Ascending aorta (tissue), 2 donors: ENCODE data around the gene AP2A1. TPM values are rescaled to one million over a fixed set of nuclear protein-coding genes. Genes with fewer than 3 reads are reported as not detected.

Experiments used
- DNase-seq, 2 donors: peaks; one replicate each; pipeline ENCODE4 v3.0.0-alpha.2; 2019; ENCODE audit warnings: low spot score in 2 of 2
- H3K27ac ChIP-seq, 2 donors: fragments of 200-600 bp; sonication (generic); one replicate each; pipeline ENCODE4 v1.5.1; 2016 to 2017; ENCODE audit warnings: mild to moderate bottlenecking in 1 of 2
- H3K27me3 ChIP-seq: fragments of 200-600 bp; sonication (generic); one replicate; pipeline ENCODE4 v1.5.1; 2017
- H3K36me3 ChIP-seq, 2 donors: fragments of 200-600 bp; sonication (generic); one replicate each; pipeline ENCODE4 v1.5.1; 2016
- H3K4me1 ChIP-seq, 2 donors: fragments of 200-600 bp; sonication (generic); one replicate each; pipeline ENCODE4 v1.5.1; 2016 to 2017; ENCODE audit warnings: mild to moderate bottlenecking in 1 of 2
- H3K4me3 ChIP-seq, 2 donors: fragments of 200-600 bp; sonication (generic); one replicate each; pipeline ENCODE4 v1.5.1; 2016 to 2017; ENCODE audit warnings: mild to moderate bottlenecking in 1 of 2
- H3K9me3 ChIP-seq, 2 donors: fragments of 200-600 bp; sonication (generic); one replicate each; pipeline ENCODE4 v1.5.1; 2016
- CTCF ChIP-seq, 3 experiments: fragments of 200-600 bp in 2 of 3; fragments of 450-650 bp in 1 of 3; sonication (generic) in 2 of 3; IDR thresholded peaks; one replicate each; pipeline ENCODE4 v1.5.1; 2016 to 2019; ENCODE audit warnings: antibody characterized with exemption in 3 of 3, mild to moderate bottlenecking in 1 of 3, moderate library complexity in 1 of 3
- intact Hi-C: fragments of 100-400 bp; cut with DNase I; formaldehyde crosslinking; loops from one replicate; pipeline ENCODE4 v1.15.1; 2023
- total RNA-seq: library from RNA; depleted of rRNA; stranded (reverse); fragments of >200 nt; gene quantifications from one replicate; pipeline ENCODE4 v1.1.0, GENCODE V29; 2016

The AP2A1 gene
- total RNA-seq, 1 donor from 2014 or later, result 249 TPM

GRCh38 chr19:49805822-49806619, 39.2 kb downstream of the AP2A1 start:
- Histone ChIP-seq H3K27me3 (no peaks in the 10 kb centered on the region), H3K36me3 (peaks cover 39 to 45% of the 10 kb centered on the region in 2 donors), H3K4me3 (no peak overlapping the region), H3K4me1 (peaks cover 6 to 17% of the 10 kb centered on the region in 2 donors), H3K9me3 (no peaks in the 10 kb centered on the region), H3K27ac (no peak overlapping the region)
- intact Hi-C loops, result no loop called here
- no peak for TF ChIP-seq CTCF (IDR thresholded peaks at IDR 0.05)
- no peak for DNase-seq

DNA sequence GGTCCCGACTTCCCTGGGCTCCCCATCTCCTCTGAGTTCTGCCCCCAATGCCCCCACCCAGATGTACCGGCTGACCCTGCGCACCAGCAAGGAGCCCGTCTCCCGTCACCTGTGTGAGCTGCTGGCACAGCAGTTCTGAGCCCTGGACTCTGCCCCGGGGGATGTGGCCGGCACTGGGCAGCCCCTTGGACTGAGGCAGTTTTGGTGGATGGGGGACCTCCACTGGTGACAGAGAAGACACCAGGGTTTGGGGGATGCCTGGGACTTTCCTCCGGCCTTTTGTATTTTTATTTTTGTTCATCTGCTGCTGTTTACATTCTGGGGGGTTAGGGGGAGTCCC, 39.8 kb downstream of the AP2A1 start:
- no peaks in the 10 kb centered on the region for H3K27me3 ChIP-seq
- TF ChIP-seq CTCF (IDR thresholded peaks at IDR 0.05), result no peak
- peaks cover 34 to 40% of the 10 kb centered on the region in 2 donors for H3K36me3 ChIP-seq
- no peaks in the 10 kb centered on the region for H3K9me3 ChIP-seq
- H3K4me3 ChIP-seq, result no peak overlapping the region
- H3K4me1 ChIP-seq, result peaks cover 6 to 17% of the 10 kb centered on the region in 2 donors
- DNase-seq, result no peak
- intact Hi-C loops, result no loop called here
- H3K27ac ChIP-seq, result no peak overlapping the region

DNA sequence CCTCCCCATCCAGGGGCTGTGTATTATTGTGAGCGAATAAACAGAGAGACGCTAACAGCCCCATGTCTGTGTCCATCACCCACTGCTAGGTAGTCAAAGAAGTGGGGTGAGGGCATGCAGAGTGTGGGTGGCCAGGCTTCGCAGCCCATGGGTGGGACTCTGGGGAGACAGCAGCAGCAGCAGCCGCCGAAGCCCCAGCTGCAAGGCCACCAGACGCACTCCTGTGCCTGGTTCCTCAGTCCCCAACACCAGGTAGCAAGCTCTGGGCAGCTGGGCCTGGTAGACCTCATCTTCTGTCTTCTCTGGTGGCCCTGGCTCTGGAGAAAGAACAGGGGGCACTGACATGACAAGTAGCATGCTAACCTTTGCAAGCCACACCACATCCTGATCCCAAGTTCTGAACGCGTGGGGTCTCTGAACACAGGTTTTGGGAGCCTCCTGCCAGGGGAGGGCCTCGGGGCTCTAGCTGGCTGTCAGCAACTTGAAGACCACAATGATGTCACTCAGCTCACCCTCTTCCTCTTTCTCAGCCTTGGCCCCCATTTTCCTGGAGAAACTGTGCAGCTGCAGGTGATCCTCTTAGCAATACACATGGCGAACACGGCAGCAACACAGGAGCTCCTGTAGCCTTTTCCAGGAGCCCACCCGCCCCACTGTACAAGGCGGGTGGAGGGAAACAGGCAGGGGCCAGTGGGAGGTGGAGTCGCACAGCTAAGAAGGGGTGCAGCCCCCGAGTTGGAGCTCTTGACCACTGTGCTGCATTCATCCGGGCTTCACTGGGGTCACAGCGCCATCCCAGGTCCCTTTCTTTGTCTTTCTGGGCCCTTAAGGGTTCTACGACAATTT, 40.5 kb downstream of the AP2A1 start:
- intact Hi-C loops, result no loop called here
- Histone ChIP-seq H3K4me1 (peaks cover 6 to 12% of the 10 kb centered on the region in 2 donors), H3K36me3 (peaks cover 34 to 35% of the 10 kb centered on the region in 2 donors), H3K9me3 (no peaks in the 10 kb centered on the region), H3K27ac (no peak overlapping the region), H3K4me3 (no peak overlapping the region), H3K27me3 (no peaks in the 10 kb centered on the region)
- DNase-seq, result peak in 1 of 2 donors; percentile 61
- TF ChIP-seq CTCF (IDR thresholded peaks at IDR 0.05), result no peak

DNA sequence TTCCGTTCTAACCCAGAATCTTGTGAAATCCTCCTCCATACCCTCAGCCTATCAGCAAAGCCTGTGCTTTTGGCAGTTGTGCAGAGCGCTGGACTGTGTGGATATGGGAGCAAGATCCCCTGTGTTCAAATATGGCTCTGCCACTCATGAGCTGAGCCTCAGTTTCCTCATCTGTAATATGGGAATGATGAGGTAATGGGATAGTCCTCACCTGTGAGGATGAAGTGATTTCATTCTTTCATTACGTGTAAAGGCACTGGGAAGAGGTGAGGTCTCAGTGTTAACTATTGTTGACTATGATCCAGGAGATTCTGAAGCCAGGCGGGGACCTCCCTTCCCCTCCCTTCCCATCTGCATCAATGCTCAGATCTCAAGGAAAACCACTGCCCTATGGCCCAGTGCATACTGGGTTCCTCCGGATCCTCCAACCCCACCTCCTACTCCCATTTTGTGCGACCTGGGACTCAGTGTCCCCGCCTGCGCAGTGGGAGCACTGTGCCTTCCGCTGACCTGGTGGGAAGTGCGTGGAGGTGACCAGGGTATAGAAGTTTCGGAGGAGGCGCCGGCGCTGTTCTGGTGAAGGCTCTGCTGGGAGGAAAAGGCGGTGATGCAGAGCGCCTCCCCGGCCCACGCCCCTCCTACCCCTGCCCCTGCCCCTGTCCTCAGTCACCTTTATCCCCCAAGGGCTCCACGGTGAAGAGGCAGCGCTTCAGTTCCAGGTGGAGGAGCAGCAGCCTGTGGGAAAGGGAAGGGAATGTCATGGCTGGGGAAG, 41.3 kb downstream of the AP2A1 start:
- intact Hi-C loops, result loop anchor here (2.0 kb wide), 2 partner anchors 57 to 61 kb away; no protein-coding TSS in a partner anchor
- peak in 1 of 2 donors; percentile 63 for DNase-seq
- H3K9me3 ChIP-seq, result no peaks in the 10 kb centered on the region
- peak overlapping the region; percentile 71 to 80 for H3K4me3 ChIP-seq
- H3K4me1 ChIP-seq, result peaks cover 6 to 12% of the 10 kb centered on the region in 2 donors
- H3K36me3 ChIP-seq, result peaks cover 30 to 31% of the 10 kb centered on the region in 2 donors
- TF ChIP-seq CTCF (IDR thresholded peaks at IDR 0.05), result no peak
- H3K27ac ChIP-seq, result peak overlapping the region; percentile 57 to 77
- no peaks in the 10 kb centered on the region for H3K27me3 ChIP-seq

GRCh38 chr19:49808711-49809159, 41.9 kb downstream of the AP2A1 start:
- H3K27ac ChIP-seq, result peak overlapping the region; percentile 77
- intact Hi-C loops, result loop anchor here (2.0 kb wide), 2 partner anchors 58 to 60 kb away; no protein-coding TSS in a partner anchor
- H3K9me3 ChIP-seq, result no peaks in the 10 kb centered on the region

More at GRCh38 chr19:49808711-49809159, 41.9 kb downstream of the AP2A1 start:
- Histone ChIP-seq H3K36me3 (peaks cover 24% of the 10 kb centered on the region in 2 donors), H3K4me1 (peaks cover 6 to 14% of the 10 kb centered on the region in 2 donors), H3K4me3 (peak overlapping the region; percentile 71 to 80), H3K27me3 (no peaks in the 10 kb centered on the region)
- peak; percentile 73 to 96 for DNase-seq
- TF ChIP-seq CTCF (IDR thresholded peaks at IDR 0.05), result no peak
